Subcutaneous adipose tissue (tissue), 4 donors: Measurements from ENCODE around the gene ZNF569. TPM values are rescaled to one million over a fixed set of nuclear protein-coding genes. Genes with fewer than 3 reads are reported as not detected.

ENCODE experiments used
- total RNA-seq, 4 donors: library from RNA; depleted of rRNA; stranded (reverse); fragments of >200 nt; gene quantifications; one replicate each; pipeline ENCODE4 v1.1.0, GENCODE V29; 2016
- TF ChIP-seq, protein P1 (sequence below): fragments of 450-650 bp; IDR thresholded peaks from one replicate; pipeline ENCODE4 v1.5.1; 2016; ENCODE audit warnings: low read depth, mild to moderate bottlenecking, control low read depth, antibody characterized with exemption, moderate library complexity

ZNF569 gene
- total RNA-seq, 4 donors from 2014 or later = 4.7 to 13.9 (median 8.0) TPM

DNA sequence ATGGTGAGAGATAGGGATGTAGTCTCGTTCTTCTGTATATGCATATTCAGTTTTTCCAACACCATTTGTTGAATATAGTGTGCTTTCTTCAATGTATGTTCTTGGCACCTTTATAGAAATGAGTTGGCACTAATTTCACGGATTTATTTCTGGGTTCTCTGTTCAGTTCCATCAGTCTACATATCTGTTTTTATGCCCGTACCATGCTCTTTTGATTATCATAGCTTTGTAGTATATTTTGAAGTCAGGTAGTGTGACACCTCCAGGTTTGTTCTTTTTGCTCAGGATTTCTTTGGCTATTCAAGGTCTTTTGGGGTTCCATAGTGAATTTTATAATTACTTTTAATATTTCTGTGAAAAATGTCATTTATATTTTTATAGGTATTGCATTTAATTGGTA is 25.0 kb upstream of the ZNF569 start:
- TF ChIP-seq, protein P1, sequence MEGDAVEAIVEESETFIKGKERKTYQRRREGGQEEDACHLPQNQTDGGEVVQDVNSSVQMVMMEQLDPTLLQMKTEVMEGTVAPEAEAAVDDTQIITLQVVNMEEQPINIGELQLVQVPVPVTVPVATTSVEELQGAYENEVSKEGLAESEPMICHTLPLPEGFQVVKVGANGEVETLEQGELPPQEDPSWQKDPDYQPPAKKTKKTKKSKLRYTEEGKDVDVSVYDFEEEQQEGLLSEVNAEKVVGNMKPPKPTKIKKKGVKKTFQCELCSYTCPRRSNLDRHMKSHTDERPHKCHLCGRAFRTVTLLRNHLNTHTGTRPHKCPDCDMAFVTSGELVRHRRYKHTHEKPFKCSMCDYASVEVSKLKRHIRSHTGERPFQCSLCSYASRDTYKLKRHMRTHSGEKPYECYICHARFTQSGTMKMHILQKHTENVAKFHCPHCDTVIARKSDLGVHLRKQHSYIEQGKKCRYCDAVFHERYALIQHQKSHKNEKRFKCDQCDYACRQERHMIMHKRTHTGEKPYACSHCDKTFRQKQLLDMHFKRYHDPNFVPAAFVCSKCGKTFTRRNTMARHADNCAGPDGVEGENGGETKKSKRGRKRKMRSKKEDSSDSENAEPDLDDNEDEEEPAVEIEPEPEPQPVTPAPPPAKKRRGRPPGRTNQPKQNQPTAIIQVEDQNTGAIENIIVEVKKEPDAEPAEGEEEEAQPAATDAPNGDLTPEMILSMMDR = no peak

DNA sequence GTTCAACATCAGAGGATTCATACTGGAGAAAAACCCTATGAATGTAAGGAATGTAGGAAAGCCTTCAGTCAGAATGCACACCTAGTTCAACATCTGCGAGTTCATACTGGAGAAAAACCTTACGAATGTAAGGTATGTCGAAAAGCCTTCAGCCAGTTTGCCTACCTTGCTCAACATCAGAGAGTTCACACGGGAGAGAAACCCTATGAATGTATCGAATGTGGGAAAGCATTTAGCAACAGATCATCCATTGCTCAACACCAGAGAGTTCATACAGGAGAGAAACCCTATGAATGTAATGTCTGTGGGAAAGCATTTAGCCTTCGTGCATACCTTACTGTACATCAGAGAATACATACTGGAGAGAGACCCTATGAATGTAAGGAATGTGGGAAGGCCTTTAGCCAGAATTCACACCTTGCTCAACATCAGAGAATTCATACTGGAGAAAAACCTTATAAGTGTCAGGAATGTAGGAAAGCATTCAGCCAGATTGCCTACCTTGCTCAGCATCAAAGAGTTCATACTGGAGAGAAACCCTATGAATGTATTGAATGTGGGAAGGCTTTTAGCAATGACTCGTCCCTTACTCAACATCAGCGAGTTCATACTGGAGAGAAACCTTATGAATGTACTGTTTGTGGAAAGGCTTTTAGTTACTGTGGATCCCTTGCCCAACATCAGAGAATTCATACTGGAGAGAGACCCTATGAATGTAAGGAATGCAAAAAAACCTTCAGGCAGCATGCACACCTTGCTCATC is 17.3 kb upstream of the ZNF569 start:
- TF ChIP-seq, protein P1 = no peak

DNA sequence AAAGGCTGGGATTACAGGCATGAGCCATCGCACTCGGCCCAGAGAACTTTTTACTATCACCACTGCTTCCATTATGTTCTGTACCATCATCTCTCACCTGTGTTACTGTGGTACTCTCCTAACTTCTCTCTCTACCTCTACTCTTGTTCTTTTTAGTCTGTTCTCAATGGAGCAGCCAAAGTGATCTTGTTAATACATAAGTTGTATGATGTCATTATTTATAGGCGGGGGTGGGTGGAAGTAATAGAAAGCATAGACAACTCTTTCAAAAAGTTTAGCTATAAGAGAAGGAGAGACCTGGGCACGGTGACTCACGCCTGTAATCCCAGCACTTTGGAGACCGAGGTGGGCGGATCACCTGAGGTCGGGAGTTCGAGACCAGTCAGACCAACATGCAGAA is 4.9 kb upstream of the ZNF569 start:
- TF ChIP-seq, protein P1 = no peak

DNA sequence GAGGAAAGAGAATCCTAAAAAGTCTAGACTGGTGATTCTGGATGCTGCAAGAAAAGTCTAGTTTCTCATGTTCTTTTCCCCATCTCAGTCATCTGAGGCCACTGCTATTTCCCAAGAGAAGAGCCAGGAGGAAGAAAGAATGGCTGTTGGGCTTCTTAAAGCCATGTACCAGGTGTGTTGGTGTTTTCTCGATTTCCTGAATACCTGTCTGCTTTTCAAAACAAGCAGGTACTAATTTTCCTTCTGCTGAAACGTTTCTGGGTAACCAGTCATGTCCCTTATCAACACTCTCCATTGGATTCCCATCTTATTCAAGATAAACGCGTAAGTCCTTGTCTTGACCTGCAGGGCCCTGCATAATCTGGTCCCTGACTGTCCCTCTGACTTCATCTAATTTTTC is 3.0 kb upstream of the ZNF569 start:
- TF ChIP-seq, protein P1 = no peak

DNA sequence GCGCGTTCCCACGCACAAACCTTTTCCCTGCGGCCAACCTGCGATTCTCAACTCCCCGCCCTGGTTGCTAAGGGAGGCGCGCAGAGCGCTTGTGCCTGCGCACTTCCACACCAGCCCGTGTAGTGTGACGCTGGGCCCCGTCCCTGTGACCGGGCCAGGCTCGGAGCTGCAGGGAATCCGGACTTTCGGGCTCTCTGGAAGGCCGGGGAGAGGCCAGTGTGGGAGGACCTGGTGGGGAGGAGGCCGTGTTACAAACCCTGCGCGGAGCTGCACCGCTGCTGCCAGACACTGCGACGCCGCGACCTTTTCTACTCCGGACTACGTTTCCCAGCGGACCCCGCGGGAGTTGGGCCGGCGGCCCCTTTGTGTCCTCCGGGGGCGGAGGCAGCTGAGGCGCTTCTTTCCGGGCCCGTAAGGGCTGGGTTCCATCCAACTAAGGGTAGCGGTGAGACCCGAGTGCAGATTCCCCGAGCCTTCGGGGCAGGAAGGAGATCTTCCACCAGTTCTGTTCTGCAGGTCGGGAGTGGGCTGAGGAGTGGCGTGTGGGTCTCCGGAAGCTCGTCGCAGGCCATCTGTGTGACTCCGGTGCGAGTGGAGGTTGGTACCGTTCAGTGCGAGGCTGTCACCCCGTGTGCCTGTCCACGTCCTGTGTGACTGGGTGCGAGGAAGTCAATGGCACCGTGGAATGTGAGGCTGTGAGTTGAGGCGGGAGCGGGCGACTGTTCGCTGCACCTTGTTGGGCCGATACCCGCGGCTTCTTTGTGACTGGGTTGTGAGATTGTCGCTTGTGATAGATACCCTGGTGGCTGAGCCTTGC is 1.9 kb upstream of the ZNF569 start, which contains the start of gene ZNF570:
Gene ZNF570 (plus strand): TSS at position 396 of the 817 bp plus-strand sequence. CDS start 999 bp downstream, outside the sequence.
- TF ChIP-seq, protein P1 = no peak

DNA sequence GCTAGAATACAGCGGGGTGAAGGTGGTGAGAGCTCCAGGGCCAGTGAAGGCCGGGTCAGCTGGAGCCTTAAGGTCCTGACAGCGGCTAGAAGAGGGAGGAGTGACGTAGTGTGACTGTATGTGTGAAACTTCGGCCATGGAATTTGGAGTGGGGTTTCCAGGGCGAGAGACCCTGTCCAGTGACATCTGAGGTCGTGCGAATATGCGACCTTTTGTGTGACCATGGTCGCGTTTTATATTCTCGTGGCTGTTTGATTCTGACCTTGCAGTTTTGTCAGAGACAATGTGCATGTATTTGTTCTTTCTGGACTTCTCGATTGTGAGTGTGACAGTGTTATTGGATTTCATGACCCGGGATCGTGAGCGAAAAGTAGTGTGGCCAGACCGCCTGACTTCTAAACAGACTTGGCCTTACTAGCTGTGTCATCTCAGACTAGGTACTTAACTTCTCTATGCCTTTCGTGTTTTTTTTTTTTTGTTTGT is 405 bp upstream of the ZNF569 start:
- TF ChIP-seq, protein P1 = no peak

DNA sequence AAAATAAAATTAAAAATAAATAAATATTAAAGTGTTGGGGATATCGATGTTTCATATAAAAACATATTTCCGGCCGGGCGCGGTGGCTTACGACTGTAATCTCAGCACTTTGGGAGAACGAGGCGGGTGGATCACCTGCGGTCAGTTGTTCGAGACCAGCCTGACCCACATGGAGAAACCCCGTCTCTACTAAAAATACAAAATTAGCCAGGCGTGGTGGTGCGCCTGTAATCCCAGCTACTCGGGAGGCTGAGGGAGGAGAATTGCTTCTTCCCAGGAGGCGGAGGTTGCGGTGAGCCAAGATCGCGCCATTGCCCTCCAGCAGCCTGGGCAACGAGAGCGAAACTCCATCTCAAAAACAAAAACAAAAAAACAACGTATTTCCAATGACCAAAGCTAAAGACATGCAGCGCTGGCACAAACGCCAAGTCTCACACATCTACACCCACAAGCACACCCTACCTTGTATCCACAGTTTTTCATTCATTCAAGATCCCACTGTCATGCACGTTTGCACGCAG is 907 bp downstream of the ZNF569 start:
- TF ChIP-seq, protein P1 = no peak
